Activated naive CD8-positive, alpha-beta T cell treated with anti-CD3 and anti-CD28 coated beads for 36 hours (primary cell): ENCODE measurements around the gene CLIC5. TPM values are rescaled to one million over a fixed set of nuclear protein-coding genes. Genes with fewer than 3 reads are reported as not detected.

ENCODE experiments used
- DNase-seq: peaks from one replicate; pipeline ENCODE4 v3.0.0; 2021
- H3K27ac Mint-ChIP-seq: one replicate; pipeline ENCODE4 v1.8.0; 2022; ENCODE audit warnings: mild to moderate bottlenecking, moderate library complexity, mixed read lengths
- H3K27me3 Mint-ChIP-seq: one replicate; pipeline ENCODE4 v1.8.0; 2022; ENCODE audit warnings: mild to moderate bottlenecking, mixed read lengths
- H3K36me3 Mint-ChIP-seq: one replicate; pipeline ENCODE4 v1.8.0; 2021; ENCODE audit warnings: mild to moderate bottlenecking, mixed read lengths
- H3K4me1 Mint-ChIP-seq: one replicate; pipeline ENCODE4 v1.8.0; 2021; ENCODE audit warnings: mixed read lengths
- H3K4me3 Mint-ChIP-seq: one replicate; pipeline ENCODE4 v1.8.0; 2022; ENCODE audit warnings: mild to moderate bottlenecking, moderate library complexity, mixed read lengths
- H3K9me3 Mint-ChIP-seq: one replicate; pipeline ENCODE4 v1.8.0; 2022; ENCODE audit warnings: mixed read lengths
- total RNA-seq, 2 experiments: library from RNA; stranded (reverse); gene quantifications; one replicate each; pipeline ENCODE4 v1.2.3, GENCODE V29; 2021

The CLIC5 gene
- total RNA-seq, 2 experiments from 2014 or later, result 0.50 to 0.74 TPM

GRCh38 chr6:45969883-45970282 lies 45.8 kb downstream of the CLIC5 start:
- H3K4me3 Mint-ChIP-seq, result no peak overlapping the region
- H3K36me3 Mint-ChIP-seq, result no peaks in the 10 kb centered on the region
- no peak for DNase-seq
- no peaks in the 10 kb centered on the region for H3K9me3 Mint-ChIP-seq
- no peak overlapping the region for H3K27ac Mint-ChIP-seq
- H3K27me3 Mint-ChIP-seq, result no peaks in the 10 kb centered on the region
- peaks cover 11% of the 10 kb centered on the region for H3K4me1 Mint-ChIP-seq

GRCh38 chr6:45969026-45969425 lies 46.6 kb downstream of the CLIC5 start:
- no peak overlapping the region for H3K4me3 Mint-ChIP-seq
- H3K27ac Mint-ChIP-seq, result no peak overlapping the region
- no peaks in the 10 kb centered on the region for H3K9me3 Mint-ChIP-seq
- no peaks in the 10 kb centered on the region for H3K27me3 Mint-ChIP-seq
- peaks cover 11% of the 10 kb centered on the region for H3K4me1 Mint-ChIP-seq
- H3K36me3 Mint-ChIP-seq, result no peaks in the 10 kb centered on the region
- no peak for DNase-seq

- DNase-seq, result no peak
These were observed 48.3 kb downstream of the CLIC5 start for GRCh38 chr6:45967363-45967762.

GRCh38 chr6:45966797-45967196 lies 48.9 kb downstream of the CLIC5 start:
- no peak for DNase-seq
- Mint-ChIP-seq H3K4me1 (peaks cover 11% of the 10 kb centered on the region), H3K27me3 (no peaks in the 10 kb centered on the region), H3K4me3 (no peak overlapping the region), H3K27ac (no peak overlapping the region), H3K36me3 (no peaks in the 10 kb centered on the region), H3K9me3 (no peaks in the 10 kb centered on the region)

More at GRCh38 chr6:45967363-45967762, 48.3 kb downstream of the CLIC5 start:
- Mint-ChIP-seq H3K36me3 (no peaks in the 10 kb centered on the region), H3K9me3 (no peaks in the 10 kb centered on the region), H3K4me3 (no peak overlapping the region), H3K4me1 (peaks cover 11% of the 10 kb centered on the region), H3K27ac (no peak overlapping the region), H3K27me3 (no peaks in the 10 kb centered on the region)

DNA sequence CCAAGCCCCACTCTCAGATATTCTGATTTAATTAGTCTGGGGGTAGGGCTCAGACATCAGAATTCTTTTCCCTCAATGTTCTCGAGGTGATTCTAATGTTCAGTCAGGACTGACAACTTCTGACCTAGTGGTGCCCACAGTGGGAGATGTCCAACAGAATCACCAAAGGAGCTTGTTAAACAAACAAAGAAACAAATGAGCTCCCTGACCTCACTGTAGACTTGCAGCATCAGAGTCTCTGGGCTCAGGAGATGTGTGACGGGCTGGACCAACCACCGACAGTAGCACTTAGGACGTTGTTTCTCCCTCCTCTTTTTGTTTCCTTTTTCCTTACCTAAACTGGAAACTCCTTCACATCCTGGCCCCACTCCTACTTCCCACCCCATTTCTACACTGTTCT lies 49.3 kb downstream of the CLIC5 start:
- no peak overlapping the region for H3K27ac Mint-ChIP-seq
- peaks cover 11% of the 10 kb centered on the region for H3K4me1 Mint-ChIP-seq
- no peaks in the 10 kb centered on the region for H3K36me3 Mint-ChIP-seq
- H3K9me3 Mint-ChIP-seq, result no peaks in the 10 kb centered on the region
- DNase-seq, result no peak
- no peaks in the 10 kb centered on the region for H3K27me3 Mint-ChIP-seq
- no peak overlapping the region for H3K4me3 Mint-ChIP-seq

DNA sequence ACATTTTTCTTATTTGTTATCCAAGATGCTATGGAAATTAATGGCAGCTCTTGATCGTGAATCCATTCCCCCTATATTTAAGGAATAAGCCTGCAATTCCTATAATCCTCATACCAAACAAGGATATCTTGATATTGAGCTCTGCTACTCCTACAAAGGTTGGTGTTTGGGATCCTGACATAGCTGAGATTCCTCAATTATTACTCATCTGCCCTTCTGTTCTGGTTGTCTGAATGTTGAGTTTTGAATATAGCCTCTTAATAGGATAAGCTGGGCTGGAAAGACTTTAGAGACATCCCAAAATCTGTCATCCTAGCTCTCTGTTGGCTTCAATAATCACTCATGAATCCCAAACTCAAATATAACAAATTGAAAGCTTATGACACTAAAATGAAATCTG lies 49.9 kb downstream of the CLIC5 start:
- no peaks in the 10 kb centered on the region for H3K36me3 Mint-ChIP-seq
- no peaks in the 10 kb centered on the region for H3K9me3 Mint-ChIP-seq
- H3K4me3 Mint-ChIP-seq, result no peak overlapping the region
- peaks cover 11% of the 10 kb centered on the region for H3K4me1 Mint-ChIP-seq
- DNase-seq, result no peak
- no peak overlapping the region for H3K27ac Mint-ChIP-seq
- no peaks in the 10 kb centered on the region for H3K27me3 Mint-ChIP-seq

GRCh38 chr6:45965007-45965406 lies 50.7 kb downstream of the CLIC5 start:
- H3K4me1 Mint-ChIP-seq, result peaks cover 3% of the 10 kb centered on the region
- H3K36me3 Mint-ChIP-seq, result no peaks in the 10 kb centered on the region
- H3K27ac Mint-ChIP-seq, result no peak overlapping the region
- no peaks in the 10 kb centered on the region for H3K27me3 Mint-ChIP-seq
- no peaks in the 10 kb centered on the region for H3K9me3 Mint-ChIP-seq
- DNase-seq, result no peak
- no peak overlapping the region for H3K4me3 Mint-ChIP-seq

GRCh38 chr6:45964300-45964699 lies 51.4 kb downstream of the CLIC5 start:
- Mint-ChIP-seq H3K36me3 (no peaks in the 10 kb centered on the region), H3K27ac (no peak overlapping the region), H3K4me3 (no peak overlapping the region), H3K9me3 (no peaks in the 10 kb centered on the region), H3K4me1 (no peaks in the 10 kb centered on the region), H3K27me3 (no peaks in the 10 kb centered on the region)
- no peak for DNase-seq

- Mint-ChIP-seq H3K4me3 (no peak overlapping the region), H3K9me3 (no peaks in the 10 kb centered on the region), H3K27ac (no peak overlapping the region), H3K36me3 (no peaks in the 10 kb centered on the region), H3K27me3 (no peaks in the 10 kb centered on the region), H3K4me1 (no peaks in the 10 kb centered on the region)
- DNase-seq, result no peak
These were observed 51.8 kb downstream of the CLIC5 start for GRCh38 chr6:45963896-45964295.

- DNase-seq, result no peak
- Mint-ChIP-seq H3K27me3 (no peaks in the 10 kb centered on the region), H3K27ac (no peak overlapping the region), H3K9me3 (no peaks in the 10 kb centered on the region), H3K4me3 (no peak overlapping the region), H3K4me1 (no peaks in the 10 kb centered on the region), H3K36me3 (no peaks in the 10 kb centered on the region)
These were observed 54.5 kb downstream of the CLIC5 start for GRCh38 chr6:45961125-45961524.

- DNase-seq, result no peak
- Mint-ChIP-seq H3K36me3 (no peaks in the 10 kb centered on the region), H3K27ac (no peak overlapping the region), H3K4me1 (no peaks in the 10 kb centered on the region), H3K27me3 (no peaks in the 10 kb centered on the region), H3K4me3 (no peak overlapping the region), H3K9me3 (no peaks in the 10 kb centered on the region)
These were observed 56.0 kb downstream of the CLIC5 start for GRCh38 chr6:45959534-45960145.

- no peak overlapping the region for H3K27ac Mint-ChIP-seq
- H3K9me3 Mint-ChIP-seq, result no peaks in the 10 kb centered on the region
- no peaks in the 10 kb centered on the region for H3K4me1 Mint-ChIP-seq
- no peaks in the 10 kb centered on the region for H3K27me3 Mint-ChIP-seq
- H3K36me3 Mint-ChIP-seq, result no peaks in the 10 kb centered on the region
- H3K4me3 Mint-ChIP-seq, result no peak overlapping the region
- DNase-seq, result no peak
These were observed 59.0 kb downstream of the CLIC5 start for GRCh38 chr6:45956663-45957062.

DNA sequence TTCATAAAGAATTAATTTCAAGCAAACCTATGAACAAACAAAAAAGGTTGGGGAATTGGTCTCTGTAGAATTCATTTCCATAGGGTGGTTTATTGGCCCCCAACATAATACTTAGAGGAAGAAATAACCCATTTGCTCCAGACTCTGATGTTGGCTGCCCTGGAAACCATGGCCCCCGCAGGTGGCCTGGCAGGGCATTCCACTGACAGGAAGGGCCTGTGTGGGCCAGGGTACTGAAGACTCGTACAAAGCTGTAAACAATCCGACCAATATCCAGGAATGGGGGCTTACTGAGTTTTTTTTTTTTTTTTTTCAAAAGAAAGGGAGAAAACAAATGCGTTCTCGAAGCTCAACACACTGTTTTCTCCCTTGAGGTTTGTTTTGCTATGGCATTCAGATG lies 59.5 kb downstream of the CLIC5 start:
- no peaks in the 10 kb centered on the region for H3K27me3 Mint-ChIP-seq
- no peaks in the 10 kb centered on the region for H3K9me3 Mint-ChIP-seq
- DNase-seq, result no peak
- no peak overlapping the region for H3K4me3 Mint-ChIP-seq
- no peaks in the 10 kb centered on the region for H3K4me1 Mint-ChIP-seq
- no peaks in the 10 kb centered on the region for H3K36me3 Mint-ChIP-seq
- no peak overlapping the region for H3K27ac Mint-ChIP-seq

DNA sequence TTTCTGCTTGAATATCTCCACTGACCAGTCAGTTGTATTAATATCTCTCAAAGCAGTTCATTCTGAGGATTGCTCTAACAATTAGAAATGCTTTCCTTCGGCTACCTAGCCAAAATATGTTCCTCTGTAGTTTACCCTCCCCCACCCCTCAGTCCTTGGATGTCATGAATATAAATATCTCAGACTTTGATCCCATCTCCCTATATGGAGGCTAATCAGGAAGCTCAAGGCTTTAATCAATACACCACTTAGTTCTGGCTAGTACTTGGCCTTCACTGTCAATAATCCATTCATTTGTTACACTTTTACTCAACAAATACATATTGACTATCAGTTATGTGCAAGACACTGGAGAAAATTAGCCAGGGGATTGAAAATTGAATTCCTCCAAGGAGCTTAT lies 60.1 kb downstream of the CLIC5 start:
- Mint-ChIP-seq H3K27me3 (no peaks in the 10 kb centered on the region), H3K36me3 (no peaks in the 10 kb centered on the region), H3K27ac (no peak overlapping the region), H3K9me3 (no peaks in the 10 kb centered on the region), H3K4me1 (no peaks in the 10 kb centered on the region), H3K4me3 (no peak overlapping the region)
- no peak for DNase-seq

GRCh38 chr6:45952546-45952945 lies 63.1 kb downstream of the CLIC5 start:
- Mint-ChIP-seq H3K27ac (no peak overlapping the region), H3K27me3 (no peaks in the 10 kb centered on the region), H3K4me1 (no peaks in the 10 kb centered on the region), H3K4me3 (no peak overlapping the region), H3K9me3 (no peaks in the 10 kb centered on the region), H3K36me3 (no peaks in the 10 kb centered on the region)
- no peak for DNase-seq

DNA sequence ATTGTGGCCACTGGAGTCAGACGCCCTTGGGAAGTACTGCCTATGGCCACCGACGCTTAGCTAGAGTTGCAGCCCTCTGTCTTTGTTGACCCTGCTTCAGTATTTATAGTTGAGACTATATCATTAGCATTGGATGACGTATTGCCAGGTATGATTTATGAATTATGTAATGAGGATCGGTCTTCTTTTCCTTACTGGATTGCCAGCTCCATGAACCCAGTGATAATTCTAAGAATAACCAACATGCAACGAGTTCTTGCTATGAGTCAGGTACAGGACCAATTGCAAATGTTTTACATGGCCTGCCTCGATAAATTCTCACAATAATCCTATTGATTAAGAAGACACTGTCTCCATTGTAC lies 63.5 kb downstream of the CLIC5 start:
- no peaks in the 10 kb centered on the region for H3K4me1 Mint-ChIP-seq
- H3K36me3 Mint-ChIP-seq, result no peaks in the 10 kb centered on the region
- no peak for DNase-seq
- H3K27ac Mint-ChIP-seq, result no peak overlapping the region
- no peak overlapping the region for H3K4me3 Mint-ChIP-seq
- no peaks in the 10 kb centered on the region for H3K27me3 Mint-ChIP-seq
- H3K9me3 Mint-ChIP-seq, result no peaks in the 10 kb centered on the region
